DMS114 treated with DMSO at 0.1 percent for 48 hours (cell line): ENCODE results near the gene C22orf23.

Experiments
- DNase-seq: peaks from one replicate; lab custom pipeline; 2025; ENCODE audit not compliant: unreplicated experiment; lab: John Stamatoyannopoulos, UW

The C22orf23 gene

DNA sequence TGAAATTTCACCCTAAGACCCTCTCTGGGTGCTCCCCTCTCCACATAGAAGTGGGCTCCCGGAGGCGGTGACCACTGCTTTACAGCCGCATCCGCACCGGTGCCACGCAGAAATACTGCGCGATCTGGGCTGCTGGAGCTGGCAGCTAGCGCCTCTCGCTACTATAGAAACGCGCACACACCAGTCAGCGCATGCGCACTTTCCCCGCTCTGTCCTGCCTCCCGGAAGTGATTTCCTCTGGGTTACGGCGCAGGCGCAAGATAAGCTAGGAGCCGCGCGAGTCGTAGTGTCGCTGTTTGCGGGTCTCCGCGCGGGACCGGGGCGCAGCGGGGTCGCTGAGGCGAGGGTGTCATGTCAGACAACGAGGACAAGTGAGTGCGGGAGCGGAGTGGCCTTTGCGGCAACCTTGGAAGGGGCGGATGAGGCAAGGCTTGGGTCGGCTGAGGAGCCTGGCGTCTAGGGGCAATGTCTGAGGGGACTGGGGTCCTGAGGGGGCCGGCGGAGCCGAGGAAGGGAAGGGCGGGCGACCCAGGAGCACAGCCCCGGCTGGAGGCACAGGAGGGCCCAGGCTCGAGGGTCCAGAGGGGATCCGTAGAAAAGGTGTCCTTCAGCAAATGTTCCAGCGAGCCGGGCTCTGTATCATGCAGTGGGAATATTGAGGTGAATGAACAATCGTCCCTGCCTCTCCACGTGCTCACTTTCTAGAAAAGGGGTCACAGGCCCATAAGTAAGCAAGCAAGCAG, at the start of gene C22orf23, which contains the start of gene POLR2F:
Gene C22orf23, minus strand, starts transcription at position 165 of the 743 bp plus-strand sequence. CDS start 452 bp downstream, outside the sequence.
Gene POLR2F, plus strand, starts transcription at position 263 of the 743 bp plus-strand sequence. Its CDS starts 89 bp downstream, at position 352.
- DNase-seq, result peak; percentile 92

- no peak for DNase-seq
Measured at GRCh38 chr22:37999640-38000272, 46.4 kb upstream of the C22orf23 start.

DNA sequence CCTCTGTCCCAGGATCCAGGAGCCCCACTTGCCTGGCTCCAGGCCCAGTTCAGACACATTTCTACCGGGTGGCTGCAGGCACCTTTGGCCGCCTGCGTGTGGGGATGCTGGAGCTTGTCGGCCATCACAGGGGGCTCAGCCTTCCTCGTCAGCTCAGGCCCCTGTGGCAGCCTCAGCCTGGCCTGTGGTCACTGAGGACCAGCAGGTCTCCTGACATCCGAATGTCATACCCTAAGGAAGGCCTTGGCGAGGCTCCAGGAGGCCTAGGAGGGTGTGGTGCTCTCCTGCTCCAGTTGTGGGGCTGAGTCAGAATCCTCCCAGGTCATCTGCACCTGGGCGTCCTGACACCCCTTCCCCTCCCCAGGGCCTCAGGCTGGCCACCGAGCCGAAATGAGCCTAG, 45.8 kb upstream of the C22orf23 start:
- no peak for DNase-seq

DNA sequence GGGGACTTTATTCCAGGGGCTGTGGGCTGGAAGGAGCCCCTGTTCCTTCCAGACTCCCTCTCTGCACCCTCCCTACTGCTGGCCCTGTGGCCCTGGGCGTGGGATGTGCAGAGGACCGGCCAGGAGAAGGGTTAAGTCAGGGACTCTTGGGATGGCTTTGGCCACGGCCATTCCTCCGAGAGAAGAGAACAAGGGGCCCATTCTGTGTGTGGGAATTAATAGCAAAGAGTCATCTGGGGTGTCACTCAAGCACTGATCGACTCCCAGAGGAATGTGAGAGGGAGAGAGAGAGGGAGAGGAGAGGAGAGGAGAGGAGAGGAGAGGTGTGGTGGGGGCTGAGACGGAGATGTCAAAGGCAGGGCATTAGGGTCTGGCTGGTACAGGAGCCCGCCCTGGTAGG, 45.1 kb upstream of the C22orf23 start:
- no peak for DNase-seq

GRCh38 chr22:37996515-37997246, 43.3 kb upstream of the C22orf23 start:
- no peak for DNase-seq

DNA sequence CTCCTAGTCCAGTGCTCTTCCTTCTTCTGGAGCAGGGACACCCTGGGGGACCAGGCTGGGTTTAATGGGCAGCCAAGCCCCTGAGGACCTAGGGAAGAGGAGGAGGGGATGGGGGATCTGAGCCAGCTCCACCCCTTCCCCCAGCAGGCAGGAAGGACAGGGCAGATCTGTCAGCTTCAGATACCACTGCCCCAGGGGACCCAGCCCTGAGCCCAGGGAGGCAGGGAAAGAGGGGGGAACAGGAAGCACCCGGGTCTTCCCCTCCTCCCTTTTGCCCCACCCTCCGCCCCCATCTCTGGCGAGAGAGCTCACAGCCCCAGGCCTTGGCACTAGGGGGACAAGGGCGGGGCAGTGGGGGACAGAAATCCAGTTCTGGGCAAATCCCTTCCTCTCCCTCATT, 42.7 kb upstream of the C22orf23 start:
- no peak for DNase-seq

DNA sequence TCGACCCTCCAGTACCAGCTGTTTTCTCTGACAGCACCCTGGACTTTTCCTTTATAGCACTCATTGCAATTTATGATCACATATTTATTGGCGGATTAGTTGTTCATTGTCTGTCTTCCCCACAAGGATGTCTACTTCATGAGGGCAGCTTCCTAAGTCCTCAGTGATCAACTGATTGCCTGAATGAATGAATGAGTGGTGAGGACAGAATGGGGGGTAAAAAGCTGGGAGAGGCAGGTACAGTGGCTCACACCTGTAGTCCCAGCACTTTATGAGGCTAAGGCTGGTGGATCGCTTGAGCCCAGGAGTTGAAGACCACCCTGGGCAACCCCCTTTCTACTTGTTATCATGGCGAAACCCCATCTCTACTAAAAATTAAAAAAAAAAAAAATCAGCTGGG, 42.1 kb upstream of the C22orf23 start:
- no peak for DNase-seq

GRCh38 chr22:37994982-37995381, 41.6 kb upstream of the C22orf23 start:
- no peak for DNase-seq

DNA sequence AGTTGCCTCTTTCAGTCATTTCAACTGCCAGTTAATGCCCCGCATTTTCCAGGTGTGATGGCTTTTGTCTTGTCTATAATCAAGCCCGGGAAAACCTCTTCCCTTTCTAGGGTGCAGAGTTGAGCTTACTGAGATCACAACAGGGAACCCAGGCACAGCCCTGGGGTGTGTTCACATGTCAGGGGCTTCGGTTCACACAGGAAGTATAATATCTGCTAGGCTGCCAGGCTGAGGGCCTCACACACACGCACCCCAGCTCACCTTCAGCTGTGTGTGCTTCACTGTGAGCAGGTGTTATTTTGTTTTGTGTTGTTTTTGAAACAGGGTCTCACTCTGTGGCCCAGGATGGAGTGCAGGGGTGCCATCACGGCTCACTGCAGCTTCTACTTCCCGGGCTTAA, 40.6 kb upstream of the C22orf23 start:
- no peak for DNase-seq

- no peak for DNase-seq
Measured at GRCh38 chr22:37991731-37992442, 38.5 kb upstream of the C22orf23 start.

- no peak for DNase-seq
Measured at GRCh38 chr22:37990862-37991261, 37.5 kb upstream of the C22orf23 start.

DNA sequence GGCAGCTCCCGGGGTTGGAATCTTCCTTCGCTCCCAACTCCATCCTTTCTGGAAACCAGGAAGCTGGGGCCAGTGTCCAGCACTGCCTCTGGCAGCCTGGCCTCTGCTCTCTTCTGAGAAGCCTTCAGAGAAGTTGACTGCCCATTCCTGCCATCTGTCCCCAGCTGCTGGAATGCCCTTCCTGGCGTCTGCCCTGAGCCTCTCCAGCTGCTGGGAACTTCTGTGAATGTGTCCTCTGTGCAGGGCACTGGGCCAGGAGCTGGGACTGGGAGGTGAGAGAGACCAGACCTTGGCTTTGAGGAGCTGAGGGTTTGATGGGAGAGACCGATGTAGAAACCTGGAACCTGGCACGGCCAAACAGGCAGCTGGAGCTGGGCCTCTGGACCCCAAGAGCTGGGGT, 36.9 kb upstream of the C22orf23 start:
- DNase-seq, result no peak

GRCh38 chr22:37989146-37990045, 36.0 kb upstream of the C22orf23 start:
- DNase-seq, result no peak

GRCh38 chr22:37986371-37986770, 33.0 kb upstream of the C22orf23 start:
- no peak for DNase-seq

GRCh38 chr22:37985751-37986281, 32.4 kb upstream of the C22orf23 start:
- DNase-seq, result no peak

DNA sequence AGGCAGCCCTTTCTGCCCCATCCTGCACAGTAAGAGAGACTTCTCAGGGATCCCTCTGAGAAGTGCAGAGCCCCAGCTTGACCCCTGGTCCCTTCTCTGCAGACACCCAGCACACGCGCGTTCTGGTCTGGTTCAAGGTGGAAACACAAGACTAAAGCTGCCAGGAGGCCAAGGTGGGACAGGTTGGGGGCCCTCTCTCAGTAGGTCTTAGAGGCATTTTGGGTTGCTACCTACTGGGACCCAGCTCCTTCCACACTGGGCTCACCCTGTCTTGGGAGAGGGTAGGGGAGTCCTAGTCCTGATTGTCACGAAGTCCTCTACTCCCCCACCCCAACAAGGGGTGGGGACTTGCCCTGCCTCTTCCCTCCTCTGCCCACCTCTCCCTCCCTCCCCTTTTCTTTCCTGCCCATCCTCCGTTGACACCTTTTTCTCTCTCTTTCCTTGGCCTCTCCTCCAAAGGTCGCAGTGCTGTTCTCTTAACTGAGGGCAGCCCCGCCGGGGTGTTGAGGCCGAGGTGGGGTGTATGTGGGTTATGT, 31.7 kb upstream of the C22orf23 start:
- no peak for DNase-seq

DNA sequence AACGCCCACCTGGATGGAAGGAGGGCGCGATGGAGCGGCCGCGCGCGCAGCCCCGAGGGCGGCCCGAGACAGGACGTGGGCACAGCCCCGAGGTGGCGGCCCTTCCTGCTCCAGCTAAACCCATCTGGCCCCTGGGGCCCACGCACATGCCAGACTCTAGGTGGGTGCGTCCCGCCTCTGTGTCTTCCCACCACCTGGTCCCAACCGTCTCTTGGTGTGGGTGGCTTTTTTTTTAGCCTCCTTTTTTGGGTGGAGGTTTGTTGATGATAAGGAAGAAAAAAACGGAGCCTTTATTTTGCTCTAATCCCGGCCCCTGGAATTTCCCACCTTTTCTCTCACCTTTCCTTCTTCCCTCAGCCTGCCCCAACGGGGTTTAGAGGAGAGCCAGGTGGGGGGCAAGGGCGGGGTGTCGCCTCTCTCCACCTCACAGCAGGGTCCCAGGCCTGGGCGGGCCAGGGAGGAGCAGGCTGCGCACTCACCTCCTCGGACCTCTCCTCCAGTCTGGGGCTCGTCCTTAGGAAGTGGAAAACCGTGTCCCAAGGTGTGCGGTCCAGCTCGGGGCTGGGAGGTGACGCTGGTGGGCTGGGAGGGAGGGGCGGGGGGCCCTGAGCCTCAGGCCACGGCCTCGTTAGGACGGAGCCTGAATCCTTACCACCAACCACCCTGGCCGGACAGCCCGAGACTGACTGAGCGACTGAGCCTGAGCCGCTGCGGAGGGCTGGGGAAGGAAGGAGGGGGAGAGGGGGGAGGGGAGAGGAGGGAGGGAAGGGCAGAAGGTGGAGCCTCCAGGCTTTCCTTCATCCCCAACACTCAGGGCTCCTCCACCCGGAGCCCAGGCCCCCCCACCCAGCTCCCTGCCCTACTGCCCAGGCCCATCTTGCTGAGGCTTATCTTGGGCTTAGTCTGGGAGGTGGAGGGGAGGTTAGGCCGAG, 30.7 kb upstream of the C22orf23 start, which contains the start of gene SOX10:
Gene SOX10, minus strand, starts transcription at position 696 of the 932 bp plus-strand sequence. CDS start 771 bp downstream, outside the sequence.
- DNase-seq, result no peak
